Right lobe of liver (tissue), 4 donors: ENCODE measurements around the gene NLGN1.

Experiments used
- CTCF ChIP-seq, 4 donors: fragments of 200-600 bp in 3 of 4; fragments of 450-650 bp in 1 of 4; IDR thresholded peaks; one replicate each; pipeline versions ENCODE4 v1.5.1 to v1.8.0; 2016 to 2022; ENCODE audit warnings: antibody characterized with exemption in 4 of 4, mild to moderate bottlenecking in 2 of 4
- POLR2A ChIP-seq: fragments of 450-650 bp; IDR thresholded peaks from one replicate; pipeline ENCODE4 v1.6.1; 2017; ENCODE audit warnings: antibody characterized with exemption, mild to moderate bottlenecking
- donor health status: DM: no; HTN: no; CAD: no.
- donor health status: DM: no; HTN: no; CAD: no.
- donor health status: DM: no; HTN: yes; CAD: no.

- no peak for TF ChIP-seq POLR2A
- no peak for TF ChIP-seq CTCF (IDR thresholded peaks at IDR 0.05)
These were observed 540.6 kb downstream of the NLGN1 start for GRCh38 chr3:173938159-173938558.
